Liver (tissue), 3 donors: ENCODE results near the gene ERC2.

Experiments used
- EGR1 ChIP-seq, 2 donors: IDR thresholded peaks; 2 replicates each; pipeline ENCODE4 v1.6.1; 2016 to 2018; ENCODE audit warnings: antibody characterized with exemption in 2 of 2, low read depth in 2 of 2
- RAD21 ChIP-seq, 2 donors: IDR thresholded peaks; 2 replicates each; pipeline ENCODE4 v1.6.1; 2016; ENCODE audit warnings: antibody characterized with exemption in 2 of 2, mild to moderate bottlenecking in 2 of 2
- TF ChIP-seq, protein P1 (sequence below): fragments of 150-350 bp; IDR thresholded peaks from 2 replicates; pipeline ENCODE4 v1.5.1; 2017; ENCODE audit warnings: improper control_type of control experiment, low read depth, low read length; ENCODE audit not compliant: missing input control
- TF ChIP-seq, protein P2 (sequence below): IDR thresholded peaks from 2 replicates; pipeline ENCODE4 v1.6.1; 2016; ENCODE audit warnings: antibody characterized with exemption
- TF ChIP-seq, protein P3 (sequence below): IDR thresholded peaks from 2 replicates; pipeline ENCODE4 v1.6.1; 2016; ENCODE audit warnings: antibody characterized with exemption
- TF ChIP-seq, protein P4 (sequence below): IDR thresholded peaks from 2 replicates; pipeline ENCODE4 v1.6.1; 2016; ENCODE audit warnings: antibody characterized with exemption, mild to moderate bottlenecking
- donor health status: healthy.
- donor health status: healthy.

DNA sequence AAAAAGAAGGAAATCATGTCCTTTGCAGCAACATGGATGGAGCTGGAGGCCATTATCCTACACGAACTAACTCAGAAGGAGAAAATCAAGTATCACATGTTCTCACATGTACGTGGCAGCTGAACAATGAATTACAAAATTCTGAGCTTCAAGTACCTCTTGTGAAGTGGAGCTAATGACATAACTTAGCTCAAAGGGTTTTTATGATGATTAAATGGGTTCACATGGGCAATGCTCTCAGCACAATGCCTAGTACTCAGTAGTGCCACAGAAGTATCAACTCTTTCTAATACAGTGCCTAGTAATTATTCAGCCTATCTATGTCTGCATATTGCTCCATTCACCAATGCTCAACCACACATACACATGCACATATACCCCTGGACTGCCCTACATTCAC, 573.7 kb downstream of the ERC2 start:
- TF ChIP-seq, protein P1, sequence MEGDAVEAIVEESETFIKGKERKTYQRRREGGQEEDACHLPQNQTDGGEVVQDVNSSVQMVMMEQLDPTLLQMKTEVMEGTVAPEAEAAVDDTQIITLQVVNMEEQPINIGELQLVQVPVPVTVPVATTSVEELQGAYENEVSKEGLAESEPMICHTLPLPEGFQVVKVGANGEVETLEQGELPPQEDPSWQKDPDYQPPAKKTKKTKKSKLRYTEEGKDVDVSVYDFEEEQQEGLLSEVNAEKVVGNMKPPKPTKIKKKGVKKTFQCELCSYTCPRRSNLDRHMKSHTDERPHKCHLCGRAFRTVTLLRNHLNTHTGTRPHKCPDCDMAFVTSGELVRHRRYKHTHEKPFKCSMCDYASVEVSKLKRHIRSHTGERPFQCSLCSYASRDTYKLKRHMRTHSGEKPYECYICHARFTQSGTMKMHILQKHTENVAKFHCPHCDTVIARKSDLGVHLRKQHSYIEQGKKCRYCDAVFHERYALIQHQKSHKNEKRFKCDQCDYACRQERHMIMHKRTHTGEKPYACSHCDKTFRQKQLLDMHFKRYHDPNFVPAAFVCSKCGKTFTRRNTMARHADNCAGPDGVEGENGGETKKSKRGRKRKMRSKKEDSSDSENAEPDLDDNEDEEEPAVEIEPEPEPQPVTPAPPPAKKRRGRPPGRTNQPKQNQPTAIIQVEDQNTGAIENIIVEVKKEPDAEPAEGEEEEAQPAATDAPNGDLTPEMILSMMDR: no peak
- no peak for TF ChIP-seq RAD21 (IDR thresholded peaks at IDR 0.05)
- TF ChIP-seq, protein P2, sequence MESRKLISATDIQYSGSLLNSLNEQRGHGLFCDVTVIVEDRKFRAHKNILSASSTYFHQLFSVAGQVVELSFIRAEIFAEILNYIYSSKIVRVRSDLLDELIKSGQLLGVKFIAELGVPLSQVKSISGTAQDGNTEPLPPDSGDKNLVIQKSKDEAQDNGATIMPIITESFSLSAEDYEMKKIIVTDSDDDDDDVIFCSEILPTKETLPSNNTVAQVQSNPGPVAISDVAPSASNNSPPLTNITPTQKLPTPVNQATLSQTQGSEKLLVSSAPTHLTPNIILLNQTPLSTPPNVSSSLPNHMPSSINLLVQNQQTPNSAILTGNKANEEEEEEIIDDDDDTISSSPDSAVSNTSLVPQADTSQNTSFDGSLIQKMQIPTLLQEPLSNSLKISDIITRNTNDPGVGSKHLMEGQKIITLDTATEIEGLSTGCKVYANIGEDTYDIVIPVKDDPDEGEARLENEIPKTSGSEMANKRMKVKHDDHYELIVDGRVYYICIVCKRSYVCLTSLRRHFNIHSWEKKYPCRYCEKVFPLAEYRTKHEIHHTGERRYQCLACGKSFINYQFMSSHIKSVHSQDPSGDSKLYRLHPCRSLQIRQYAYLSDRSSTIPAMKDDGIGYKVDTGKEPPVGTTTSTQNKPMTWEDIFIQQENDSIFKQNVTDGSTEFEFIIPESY: no peak
- TF ChIP-seq, protein P3, sequence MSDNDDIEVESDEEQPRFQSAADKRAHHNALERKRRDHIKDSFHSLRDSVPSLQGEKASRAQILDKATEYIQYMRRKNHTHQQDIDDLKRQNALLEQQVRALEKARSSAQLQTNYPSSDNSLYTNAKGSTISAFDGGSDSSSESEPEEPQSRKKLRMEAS: no peak
- TF ChIP-seq EGR1 (IDR thresholded peaks at IDR 0.05; ENCODE audit: low read depth in 2 of 2): no peak
- TF ChIP-seq, protein P4, sequence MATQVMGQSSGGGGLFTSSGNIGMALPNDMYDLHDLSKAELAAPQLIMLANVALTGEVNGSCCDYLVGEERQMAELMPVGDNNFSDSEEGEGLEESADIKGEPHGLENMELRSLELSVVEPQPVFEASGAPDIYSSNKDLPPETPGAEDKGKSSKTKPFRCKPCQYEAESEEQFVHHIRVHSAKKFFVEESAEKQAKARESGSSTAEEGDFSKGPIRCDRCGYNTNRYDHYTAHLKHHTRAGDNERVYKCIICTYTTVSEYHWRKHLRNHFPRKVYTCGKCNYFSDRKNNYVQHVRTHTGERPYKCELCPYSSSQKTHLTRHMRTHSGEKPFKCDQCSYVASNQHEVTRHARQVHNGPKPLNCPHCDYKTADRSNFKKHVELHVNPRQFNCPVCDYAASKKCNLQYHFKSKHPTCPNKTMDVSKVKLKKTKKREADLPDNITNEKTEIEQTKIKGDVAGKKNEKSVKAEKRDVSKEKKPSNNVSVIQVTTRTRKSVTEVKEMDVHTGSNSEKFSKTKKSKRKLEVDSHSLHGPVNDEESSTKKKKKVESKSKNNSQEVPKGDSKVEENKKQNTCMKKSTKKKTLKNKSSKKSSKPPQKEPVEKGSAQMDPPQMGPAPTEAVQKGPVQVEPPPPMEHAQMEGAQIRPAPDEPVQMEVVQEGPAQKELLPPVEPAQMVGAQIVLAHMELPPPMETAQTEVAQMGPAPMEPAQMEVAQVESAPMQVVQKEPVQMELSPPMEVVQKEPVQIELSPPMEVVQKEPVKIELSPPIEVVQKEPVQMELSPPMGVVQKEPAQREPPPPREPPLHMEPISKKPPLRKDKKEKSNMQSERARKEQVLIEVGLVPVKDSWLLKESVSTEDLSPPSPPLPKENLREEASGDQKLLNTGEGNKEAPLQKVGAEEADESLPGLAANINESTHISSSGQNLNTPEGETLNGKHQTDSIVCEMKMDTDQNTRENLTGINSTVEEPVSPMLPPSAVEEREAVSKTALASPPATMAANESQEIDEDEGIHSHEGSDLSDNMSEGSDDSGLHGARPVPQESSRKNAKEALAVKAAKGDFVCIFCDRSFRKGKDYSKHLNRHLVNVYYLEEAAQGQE: no peak
